ENCODE data around the gene SLC19A1. TPM values are rescaled to one million over a fixed set of nuclear protein-coding genes. Genes with fewer than 3 reads are reported as not detected.
"Not testable (repeated sequence)": the region's sequence is repeated elsewhere in the genome, so short reads cannot be mapped to it uniquely, and the experiment has no call there.

The SLC19A1 gene
- total RNA-seq, 1 experiment from 2014 or later = 4.3 TPM

DNA sequence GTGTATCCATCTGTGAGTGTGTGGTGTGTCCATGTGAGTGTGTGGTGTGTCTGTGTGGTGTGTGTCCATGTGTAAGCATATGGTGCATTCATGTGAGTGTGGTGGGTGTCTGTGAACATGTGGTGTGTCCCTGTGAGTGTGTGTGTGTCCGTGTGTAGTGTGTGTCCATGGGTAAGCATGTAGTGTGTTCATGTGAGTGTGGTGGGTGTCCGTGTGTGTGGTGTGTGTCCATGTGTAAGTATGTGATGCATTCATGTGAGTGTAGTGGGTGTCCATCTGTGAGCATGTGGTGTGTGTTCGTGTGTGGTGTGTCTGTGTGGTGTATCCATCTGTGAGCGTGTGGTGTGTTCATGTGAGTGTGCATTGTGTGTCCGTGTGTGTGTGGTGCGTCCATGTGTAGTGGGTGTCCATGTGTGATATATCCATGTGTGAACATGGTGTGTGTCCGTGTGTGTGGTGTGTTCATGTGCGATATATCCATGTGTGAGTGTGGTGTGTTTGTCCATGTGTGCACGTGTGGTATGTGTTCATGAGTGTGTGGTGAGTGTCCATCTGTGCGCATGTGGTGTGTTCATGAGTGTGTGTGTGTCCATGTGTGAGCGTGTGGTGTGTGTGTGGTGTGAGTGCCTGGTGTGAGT lies 12.3 kb downstream of the SLC19A1 start:
- Histone ChIP-seq H3K9me3 (ENCODE audit: low read length) (no peaks in the 10 kb centered on the region), H3K27me3 (ENCODE audit: low read length) (no peaks in the 10 kb centered on the region), H3K9ac (ENCODE audit: low read length) (no peak overlapping the region), H3K4me2 (ENCODE audit: low read depth, low read length, poor library complexity, severe bottlenecking) (no peak overlapping the region), H3K36me3 (ENCODE audit: insufficient read depth, low read length) (peaks cover 5% of the 10 kb centered on the region; the same call in 1 of the 2 replicates), H3K4me1 (ENCODE audit: low read length) (no peaks in the 10 kb centered on the region), H2AFZ (ENCODE audit: low read length) (no peak overlapping the region), H3K4me3 (ENCODE audit: low read length) (no peak overlapping the region), H3K79me2 (ENCODE audit: low read length) (no peaks in the 10 kb centered on the region), H3K9me2 (replicated peaks; ENCODE audit: insufficient read depth, low read length) (no peaks in the 10 kb centered on the region), H4K20me1 (ENCODE audit: insufficient read depth, low read depth, low read length) (no peaks in the 10 kb centered on the region), H3K27ac (ENCODE audit: low read length) (no peak overlapping the region)
- no peak for DNase-seq

DNA sequence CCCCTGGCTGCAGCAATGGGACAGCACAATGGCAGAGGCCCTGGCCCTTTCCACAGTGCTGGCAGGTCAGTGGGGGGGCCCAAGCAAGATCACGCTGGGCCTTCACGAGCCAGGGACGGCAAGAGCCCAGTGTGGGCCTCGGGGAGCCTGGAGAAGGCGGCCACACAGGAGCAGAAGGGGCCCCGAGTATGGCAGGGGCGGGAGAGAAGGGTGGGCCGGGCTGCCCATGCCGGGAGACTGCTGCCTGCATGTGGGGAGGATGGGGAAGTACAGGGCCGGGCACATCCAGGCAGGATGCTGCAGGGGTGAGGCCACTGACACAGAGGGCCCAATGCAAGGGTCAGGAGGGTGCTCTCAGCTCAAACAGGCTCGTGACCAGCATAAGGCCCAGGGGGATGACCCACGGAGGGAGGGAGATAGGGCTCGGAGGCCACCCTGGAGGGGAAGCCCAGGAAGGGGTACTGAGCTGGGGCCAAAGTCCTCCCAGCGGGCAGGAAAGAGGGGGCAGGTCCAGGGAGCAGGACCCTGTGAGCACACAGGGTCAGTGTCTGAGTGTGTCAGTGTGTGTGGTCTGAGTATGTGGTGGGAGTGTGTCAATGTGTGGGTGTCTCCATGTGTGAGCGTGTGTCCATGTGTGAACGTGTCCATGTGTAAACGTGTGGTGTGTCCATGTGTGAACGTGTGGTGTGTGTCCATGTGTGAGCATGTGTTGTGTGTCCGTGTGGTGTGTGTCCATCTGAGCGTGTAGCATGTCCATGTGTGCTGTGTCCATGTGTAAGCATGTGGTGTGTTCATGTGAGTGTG lies 13.1 kb downstream of the SLC19A1 start:
- no peaks in the 10 kb centered on the region for H3K27me3 ChIP-seq (ENCODE audit: low read length)
- no peak overlapping the region for H3K4me2 ChIP-seq (ENCODE audit: low read depth, low read length, poor library complexity, severe bottlenecking)
- no peaks in the 10 kb centered on the region for H3K9me3 ChIP-seq (ENCODE audit: low read length)
- DNase-seq = no peak
- no peaks in the 10 kb centered on the region for H3K9me2 ChIP-seq (replicated peaks; ENCODE audit: insufficient read depth, low read length)
- H4K20me1 ChIP-seq (ENCODE audit: insufficient read depth, low read depth, low read length) = no peaks in the 10 kb centered on the region
- no peaks in the 10 kb centered on the region for H3K4me1 ChIP-seq (ENCODE audit: low read length)
- no peak overlapping the region for H3K27ac ChIP-seq (ENCODE audit: low read length)
- H3K36me3 ChIP-seq (ENCODE audit: insufficient read depth, low read length) = peaks cover 5% of the 10 kb centered on the region; the same call in 1 of the 2 replicates
- no peak overlapping the region for H3K9ac ChIP-seq (ENCODE audit: low read length)
- no peaks in the 10 kb centered on the region for H3K79me2 ChIP-seq (ENCODE audit: low read length)
- H2AFZ ChIP-seq (ENCODE audit: low read length) = no peak overlapping the region
- H3K4me3 ChIP-seq (ENCODE audit: low read length) = no peak overlapping the region

DNA sequence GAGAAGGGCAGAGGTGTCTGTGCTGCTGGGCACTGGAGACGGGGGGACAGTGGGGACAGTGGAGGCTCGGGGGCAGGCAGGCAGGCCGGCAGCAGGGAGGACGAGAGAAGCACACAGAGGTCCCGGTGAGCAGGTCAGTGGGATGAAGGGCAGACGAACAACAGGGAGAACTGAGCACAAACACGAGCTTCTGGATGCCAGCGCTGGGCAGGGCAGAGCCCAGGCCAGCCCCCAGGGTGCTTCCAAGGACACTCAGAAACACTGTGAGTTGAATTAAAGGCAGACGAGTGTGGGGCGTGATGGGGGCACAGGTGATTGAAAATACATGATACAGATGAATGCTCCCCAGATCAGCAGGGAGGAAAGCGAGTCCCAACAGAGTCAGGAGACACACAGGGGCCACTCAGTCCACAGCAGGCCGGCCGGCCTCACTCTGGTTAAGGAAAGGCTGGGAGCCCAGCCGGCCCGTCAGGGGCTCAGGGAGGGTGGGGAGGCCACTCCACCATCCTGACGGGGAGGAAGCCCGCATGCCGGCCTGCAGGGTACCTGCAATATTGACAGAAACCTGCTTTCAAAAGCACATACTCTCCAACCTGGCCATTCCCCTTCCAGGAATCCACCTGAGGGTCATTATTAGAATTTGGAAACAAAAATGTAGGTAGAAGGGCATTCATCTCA lies 14.1 kb downstream of the SLC19A1 start:
- no peaks in the 10 kb centered on the region for H3K9me3 ChIP-seq (ENCODE audit: low read length)
- no peaks in the 10 kb centered on the region for H3K27me3 ChIP-seq (ENCODE audit: low read length)
- no peak overlapping the region for H2AFZ ChIP-seq (ENCODE audit: low read length)
- H3K4me3 ChIP-seq (ENCODE audit: low read length) = no peak overlapping the region
- H3K4me2 ChIP-seq (ENCODE audit: low read depth, low read length, poor library complexity, severe bottlenecking) = no peak overlapping the region
- no peaks in the 10 kb centered on the region for H3K79me2 ChIP-seq (ENCODE audit: low read length)
- H3K4me1 ChIP-seq (ENCODE audit: low read length) = no peaks in the 10 kb centered on the region
- no peaks in the 10 kb centered on the region for H3K9me2 ChIP-seq (replicated peaks; ENCODE audit: insufficient read depth, low read length)
- H4K20me1 ChIP-seq (ENCODE audit: insufficient read depth, low read depth, low read length) = no peaks in the 10 kb centered on the region
- peaks cover 5% of the 10 kb centered on the region; the same call in 1 of the 2 replicates for H3K36me3 ChIP-seq (ENCODE audit: insufficient read depth, low read length)
- no peak for DNase-seq
- H3K9ac ChIP-seq (ENCODE audit: low read length) = no peak overlapping the region
- H3K27ac ChIP-seq (ENCODE audit: low read length) = no peak overlapping the region

DNA sequence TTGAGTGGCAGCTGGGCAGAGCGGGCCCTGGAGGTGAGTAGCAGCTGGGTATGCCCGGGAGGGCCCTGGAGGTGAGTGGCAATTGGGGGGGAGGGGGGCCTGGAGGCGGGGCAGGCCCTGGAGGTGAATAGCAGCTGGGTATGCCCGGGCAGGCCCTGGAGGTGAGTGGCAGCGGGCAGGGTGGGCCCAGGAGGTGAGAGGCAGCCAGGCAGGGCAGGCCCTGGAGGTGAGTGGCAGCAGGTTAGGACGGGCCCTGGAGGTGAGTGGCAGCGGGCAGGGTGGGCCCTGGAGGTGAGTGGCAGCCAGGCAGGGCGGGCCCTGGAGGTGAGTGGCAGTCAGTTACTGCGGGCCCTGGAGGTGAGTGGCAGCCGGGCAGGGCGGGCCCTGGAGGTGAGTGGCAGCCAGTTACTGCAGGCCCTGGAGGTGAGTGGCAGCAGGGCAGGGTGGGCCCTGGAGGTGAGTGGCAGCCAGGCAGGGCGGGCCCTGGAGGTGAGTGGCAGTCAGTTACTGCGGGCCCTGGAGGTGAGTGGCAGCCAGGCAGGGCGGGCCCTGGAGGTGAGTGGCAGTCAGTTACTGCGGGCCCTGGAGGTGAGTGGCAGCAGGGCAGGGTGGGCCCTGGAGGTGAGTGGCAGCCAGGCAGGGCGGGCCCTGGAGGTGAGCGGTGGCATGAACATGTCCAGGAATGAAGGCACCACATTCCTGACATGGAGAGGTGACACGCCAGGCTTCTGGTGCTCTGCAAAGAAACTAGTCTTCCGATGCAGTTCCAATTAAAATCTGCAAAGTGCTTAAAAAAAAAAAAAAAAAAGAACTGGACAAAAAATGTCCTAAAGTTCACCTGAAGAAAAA lies 14.9 kb downstream of the SLC19A1 start:
- not testable (repeated sequence) for H3K4me3 ChIP-seq (ENCODE audit: low read length)

DNA sequence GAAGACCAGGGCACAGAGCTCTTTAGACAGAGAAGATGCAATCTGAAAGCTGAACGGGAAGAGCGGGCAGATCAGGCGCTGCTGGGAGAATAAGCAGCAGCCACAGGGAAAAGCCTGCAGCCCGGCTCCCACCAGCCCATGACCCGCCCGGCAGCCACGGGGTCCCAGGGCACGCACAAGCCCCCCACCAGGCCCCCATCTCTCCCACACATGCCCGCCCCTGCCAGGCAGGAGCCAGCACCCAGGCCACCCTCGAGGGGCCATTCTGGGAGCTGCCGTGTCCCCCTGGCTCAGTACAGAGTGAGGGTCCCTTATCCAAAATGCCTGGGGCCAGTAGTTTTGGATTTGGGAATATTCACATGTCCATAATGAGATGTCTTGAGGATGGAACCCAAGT lies 16.3 kb downstream of the SLC19A1 start:
- H3K9me3 ChIP-seq (ENCODE audit: low read length) = peaks cover 4% of the 10 kb centered on the region; the same call in 1 of the 2 replicates
- no peaks in the 10 kb centered on the region; the same call in 1 of the 2 replicates for H3K4me1 ChIP-seq (ENCODE audit: low read length)
- H3K27me3 ChIP-seq (ENCODE audit: low read length) = no peaks in the 10 kb centered on the region
- H3K9ac ChIP-seq (ENCODE audit: low read length) = no peak overlapping the region
- no peak overlapping the region for H2AFZ ChIP-seq (ENCODE audit: low read length)
- H3K4me3 ChIP-seq (ENCODE audit: low read length) = no peak overlapping the region
- DNase-seq = no peak
- H3K79me2 ChIP-seq (ENCODE audit: low read length) = peaks cover 8% of the 10 kb centered on the region; the same call in 1 of the 2 replicates
- no peak overlapping the region for H3K4me2 ChIP-seq (ENCODE audit: low read depth, low read length, poor library complexity, severe bottlenecking)
- no peaks in the 10 kb centered on the region for H4K20me1 ChIP-seq (ENCODE audit: insufficient read depth, low read depth, low read length)
- H3K36me3 ChIP-seq (ENCODE audit: insufficient read depth, low read length) = peaks cover 19% of the 10 kb centered on the region
- H3K27ac ChIP-seq (ENCODE audit: low read length) = no peak overlapping the region
- no peaks in the 10 kb centered on the region for H3K9me2 ChIP-seq (replicated peaks; ENCODE audit: insufficient read depth, low read length)

More for the DNA sequence above, 14.9 kb downstream of the SLC19A1 start:
- H3K36me3 ChIP-seq (ENCODE audit: insufficient read depth, low read length); H4K20me1 ChIP-seq (ENCODE audit: insufficient read depth, low read depth, low read length); H3K27me3 ChIP-seq (ENCODE audit: low read length); H3K9me2 ChIP-seq (replicated peaks; ENCODE audit: insufficient read depth, low read length); H3K9me3 ChIP-seq (ENCODE audit: low read length); H3K27ac ChIP-seq (ENCODE audit: low read length); H3K79me2 ChIP-seq (ENCODE audit: low read length); H2AFZ ChIP-seq (ENCODE audit: low read length); H3K9ac ChIP-seq (ENCODE audit: low read length); H3K4me1 ChIP-seq (ENCODE audit: low read length); DNase-seq; H3K4me2 ChIP-seq (ENCODE audit: low read depth, low read length, poor library complexity, severe bottlenecking): not testable (repeated sequence)

DNA sequence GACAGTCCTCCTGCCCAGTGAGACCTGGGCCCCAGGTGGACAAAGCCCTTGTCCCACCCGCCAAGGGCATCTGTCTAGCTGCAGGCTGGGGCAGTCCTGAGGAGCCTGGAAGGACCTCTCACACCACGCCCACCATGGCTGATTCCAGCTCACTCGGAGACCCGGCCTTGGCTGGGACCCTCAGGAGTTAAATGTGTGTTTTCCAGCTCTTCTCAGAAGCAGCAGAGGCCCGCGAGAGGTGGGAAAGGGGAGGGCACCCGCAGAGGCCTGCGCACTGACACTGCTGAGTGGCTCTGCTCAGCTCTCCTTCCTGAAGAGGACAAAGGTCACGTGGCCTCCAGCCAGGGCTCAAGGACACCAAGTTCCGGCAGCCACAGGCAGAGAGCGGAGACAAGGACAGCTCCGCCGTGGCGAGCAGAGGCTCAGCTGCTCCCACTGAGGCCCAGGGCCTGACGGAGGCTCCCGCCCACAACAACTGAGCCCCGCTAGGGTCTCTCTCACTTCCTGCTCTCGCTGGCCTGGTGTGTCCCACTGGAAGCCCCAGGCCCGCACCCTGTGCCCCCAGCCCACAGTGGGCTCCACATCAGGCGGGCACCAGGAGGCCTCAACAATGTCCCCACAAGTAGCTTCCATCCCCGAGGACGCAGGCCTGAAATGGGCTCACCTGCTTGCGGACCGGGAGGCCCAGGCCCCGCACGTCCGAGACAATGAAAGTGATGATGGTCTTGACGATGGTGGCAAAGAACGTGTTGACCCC lies 16.9 kb downstream of the SLC19A1 start:
- H3K4me3 ChIP-seq (ENCODE audit: low read length) = no peak overlapping the region
- H3K9ac ChIP-seq (ENCODE audit: low read length) = no peak overlapping the region
- no peak overlapping the region for H3K27ac ChIP-seq (ENCODE audit: low read length)
- no peaks in the 10 kb centered on the region for H3K9me2 ChIP-seq (replicated peaks; ENCODE audit: insufficient read depth, low read length)
- DNase-seq = no peak
- no peak overlapping the region for H2AFZ ChIP-seq (ENCODE audit: low read length)
- peaks cover 4% of the 10 kb centered on the region for H3K9me3 ChIP-seq (ENCODE audit: low read length)
- no peaks in the 10 kb centered on the region for H4K20me1 ChIP-seq (ENCODE audit: insufficient read depth, low read depth, low read length)
- H3K4me2 ChIP-seq (ENCODE audit: low read depth, low read length, poor library complexity, severe bottlenecking) = no peak overlapping the region
- H3K4me1 ChIP-seq (ENCODE audit: low read length) = no peaks in the 10 kb centered on the region; the same call in 1 of the 2 replicates
- H3K27me3 ChIP-seq (ENCODE audit: low read length) = no peaks in the 10 kb centered on the region
- H3K36me3 ChIP-seq (ENCODE audit: insufficient read depth, low read length) = peaks cover 21% of the 10 kb centered on the region
- peaks cover 8% of the 10 kb centered on the region; the same call in 1 of the 2 replicates for H3K79me2 ChIP-seq (ENCODE audit: low read length)

DNA sequence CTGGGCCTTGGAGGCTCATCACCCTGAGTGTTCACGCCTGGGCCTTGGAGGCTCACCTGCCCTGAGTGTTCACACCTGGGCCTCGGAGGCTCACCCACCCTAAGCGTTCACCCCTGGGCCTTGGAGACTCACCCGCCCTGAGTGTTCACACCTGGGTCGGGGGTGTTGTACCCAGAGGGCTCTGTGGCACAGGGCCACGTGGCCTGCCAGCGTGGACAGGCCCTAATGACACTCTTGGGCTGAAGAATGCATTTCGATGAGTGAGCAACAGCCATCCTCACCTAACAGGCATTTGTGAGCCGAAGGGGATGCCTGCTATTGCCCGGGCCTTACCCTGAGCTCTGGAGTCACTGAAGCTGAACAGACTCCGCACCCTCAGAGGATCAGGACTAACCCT lies 17.5 kb downstream of the SLC19A1 start:
- DNase-seq = no peak
- Histone ChIP-seq H3K9me2 (replicated peaks; ENCODE audit: insufficient read depth, low read length) (no peaks in the 10 kb centered on the region), H3K4me1 (ENCODE audit: low read length) (no peaks in the 10 kb centered on the region; the same call in 1 of the 2 replicates), H3K4me2 (ENCODE audit: low read depth, low read length, poor library complexity, severe bottlenecking) (no peak overlapping the region), H3K27ac (ENCODE audit: low read length) (no peak overlapping the region), H3K79me2 (ENCODE audit: low read length) (peaks cover 13% of the 10 kb centered on the region), H2AFZ (ENCODE audit: low read length) (no peak overlapping the region), H3K27me3 (ENCODE audit: low read length) (no peaks in the 10 kb centered on the region), H3K9ac (ENCODE audit: low read length) (no peak overlapping the region), H3K4me3 (ENCODE audit: low read length) (no peak overlapping the region), H3K9me3 (ENCODE audit: low read length) (peaks cover 7% of the 10 kb centered on the region), H4K20me1 (ENCODE audit: insufficient read depth, low read depth, low read length) (no peaks in the 10 kb centered on the region), H3K36me3 (ENCODE audit: insufficient read depth, low read length) (peaks cover 24% of the 10 kb centered on the region)

Data from Karpas-422 (cell line).